Kasumi-1 (cell line): ENCODE data around the gene PKP3.
"Not testable (repeated sequence)": the region's sequence is repeated elsewhere in the genome, so short reads cannot be mapped to it uniquely, and the experiment has no call there.

Experiments
- DNase-seq, 2 experiments: peaks; one replicate each; lab custom pipeline; 2025; lab: John Stamatoyannopoulos, UW

The PKP3 gene

GRCh38 chr11:425301-425700 lies 31.3 kb downstream of the PKP3 start:
- no peak for DNase-seq

DNA sequence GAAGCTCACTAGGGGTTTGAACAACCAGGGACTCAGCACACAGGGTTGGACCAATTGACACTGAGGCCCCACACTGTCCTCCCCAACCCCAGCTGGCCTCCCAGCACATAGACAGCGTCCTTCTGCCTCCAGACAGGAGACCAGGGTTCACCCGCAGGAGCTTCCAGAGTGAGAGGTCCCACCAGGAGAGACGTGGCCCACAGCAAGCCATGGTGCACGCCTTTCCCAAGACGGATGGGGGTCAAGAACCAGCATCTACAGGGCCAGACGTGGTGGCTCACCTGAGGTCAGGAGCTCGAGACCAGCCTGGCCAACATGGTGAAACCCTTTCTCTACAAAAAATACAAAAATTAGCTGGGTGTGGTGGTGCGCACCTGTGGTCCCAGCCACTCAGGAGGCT lies 32.8 kb downstream of the PKP3 start:
- DNase-seq, result no peak

DNA sequence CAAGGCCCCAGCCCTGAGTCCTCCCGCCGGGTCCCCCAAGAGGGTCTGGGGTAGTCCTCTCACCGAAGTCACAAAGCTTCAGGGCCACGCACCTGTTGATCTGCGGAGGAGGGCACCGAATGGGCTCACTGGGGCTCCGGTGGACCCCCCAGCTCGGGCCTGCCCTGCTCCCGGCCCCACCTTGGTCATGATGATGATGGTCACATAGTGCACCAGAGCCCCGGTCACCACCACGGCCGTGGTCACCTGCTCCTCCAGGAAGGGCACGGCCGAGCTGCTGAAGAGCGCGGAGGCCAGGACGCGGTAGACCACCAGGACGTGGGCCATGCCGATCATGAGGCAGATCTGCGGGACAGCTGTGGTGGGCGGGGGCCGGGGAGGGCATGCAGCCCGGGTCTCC lies 34.3 kb downstream of the PKP3 start:
- DNase-seq, result no peak

DNA sequence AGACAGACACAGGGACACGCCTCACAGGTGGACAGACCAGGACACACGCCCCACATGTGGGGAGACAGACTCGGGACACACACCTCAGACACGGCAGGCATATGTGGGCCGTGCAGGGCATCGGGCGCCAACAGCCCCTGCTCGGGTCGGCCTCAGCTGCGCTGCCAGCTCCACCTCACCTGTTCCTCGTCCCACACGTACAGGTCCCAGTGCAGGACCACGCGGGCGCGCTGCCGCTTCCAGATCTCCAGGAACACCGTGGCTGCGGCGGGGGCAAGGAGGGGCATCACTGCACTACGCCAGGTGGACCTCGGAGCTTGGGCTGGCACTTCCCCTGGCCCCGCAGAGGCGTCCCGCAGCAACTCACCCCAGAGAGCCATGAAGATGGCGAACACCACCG lies 35.4 kb downstream of the PKP3 start:
- no peak for DNase-seq

DNA sequence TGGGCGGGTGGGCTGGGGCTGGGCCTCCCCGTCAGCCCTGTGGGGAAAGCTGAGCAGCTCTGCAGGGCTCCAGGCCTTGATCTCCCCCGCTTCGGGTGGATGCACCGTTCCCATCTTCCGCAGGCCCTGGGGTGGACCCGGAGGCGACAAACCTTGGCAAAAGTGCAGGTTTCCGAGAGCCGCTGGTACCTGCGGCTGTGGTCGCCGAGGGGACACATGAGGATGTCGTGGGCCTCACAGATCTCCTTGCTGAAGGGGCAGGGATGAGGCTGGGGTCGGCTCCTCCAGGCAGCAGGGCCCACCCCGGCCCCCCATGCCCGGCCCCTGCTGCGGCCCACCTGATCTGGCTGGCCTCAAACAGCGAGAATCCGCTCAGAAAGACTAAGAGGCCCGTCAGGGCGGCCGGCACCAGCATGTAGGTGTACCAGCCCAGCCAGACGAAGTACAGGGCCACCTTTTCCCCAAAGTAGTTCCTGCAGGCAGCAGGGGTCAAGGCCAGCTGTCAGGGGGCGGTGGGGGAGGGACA lies 36.0 kb downstream of the PKP3 start:
- DNase-seq, result no peak

- no peak for DNase-seq
Measured at GRCh38 chr11:431921-432320, 37.9 kb downstream of the PKP3 start.

DNA sequence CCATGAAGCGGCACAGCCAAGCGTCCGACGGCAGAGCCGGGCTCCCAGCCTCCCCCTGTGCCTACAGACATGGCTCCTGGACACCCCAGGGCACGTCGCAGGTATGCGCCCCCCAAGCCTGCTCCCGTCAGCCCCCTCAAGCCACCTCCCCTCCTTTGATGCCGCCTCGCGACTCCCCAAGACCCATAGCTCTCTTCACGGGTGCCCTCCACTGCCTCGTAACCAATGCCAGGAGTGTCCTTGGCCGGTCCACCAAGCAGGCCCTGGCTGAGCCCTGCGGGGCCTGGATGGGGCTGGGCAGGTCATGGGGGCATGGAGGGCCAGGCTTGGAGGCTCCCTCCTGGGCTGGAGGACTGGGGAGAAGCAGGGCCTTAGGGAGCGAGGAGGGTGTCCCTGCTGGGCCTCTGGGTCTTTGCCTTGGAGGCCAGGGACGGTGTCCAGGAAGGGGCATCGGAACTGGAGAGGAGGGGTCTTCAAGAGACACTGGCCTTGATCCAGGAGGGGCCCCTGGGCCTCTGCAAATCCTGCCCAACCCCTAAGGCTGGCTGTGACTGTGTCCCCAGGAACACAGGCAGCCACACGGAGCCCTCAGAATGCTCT lies 38.6 kb downstream of the PKP3 start:
- no peak for DNase-seq

- DNase-seq, result no peak
Measured at GRCh38 chr11:433111-433510, 39.1 kb downstream of the PKP3 start.

GRCh38 chr11:433641-434040 lies 39.6 kb downstream of the PKP3 start:
- no peak for DNase-seq

- DNase-seq, result no peak
Measured at GRCh38 chr11:434496-434895, 40.5 kb downstream of the PKP3 start.

GRCh38 chr11:434999-435740 lies 41.2 kb downstream of the PKP3 start:
- DNase-seq, result not testable (repeated sequence)

GRCh38 chr11:437228-437870 lies 43.3 kb downstream of the PKP3 start:
- no peak for DNase-seq

GRCh38 chr11:438101-438844 lies 44.3 kb downstream of the PKP3 start:
- no peak for DNase-seq

- DNase-seq, result no peak
Measured at GRCh38 chr11:439315-440064, 45.5 kb downstream of the PKP3 start.

DNA sequence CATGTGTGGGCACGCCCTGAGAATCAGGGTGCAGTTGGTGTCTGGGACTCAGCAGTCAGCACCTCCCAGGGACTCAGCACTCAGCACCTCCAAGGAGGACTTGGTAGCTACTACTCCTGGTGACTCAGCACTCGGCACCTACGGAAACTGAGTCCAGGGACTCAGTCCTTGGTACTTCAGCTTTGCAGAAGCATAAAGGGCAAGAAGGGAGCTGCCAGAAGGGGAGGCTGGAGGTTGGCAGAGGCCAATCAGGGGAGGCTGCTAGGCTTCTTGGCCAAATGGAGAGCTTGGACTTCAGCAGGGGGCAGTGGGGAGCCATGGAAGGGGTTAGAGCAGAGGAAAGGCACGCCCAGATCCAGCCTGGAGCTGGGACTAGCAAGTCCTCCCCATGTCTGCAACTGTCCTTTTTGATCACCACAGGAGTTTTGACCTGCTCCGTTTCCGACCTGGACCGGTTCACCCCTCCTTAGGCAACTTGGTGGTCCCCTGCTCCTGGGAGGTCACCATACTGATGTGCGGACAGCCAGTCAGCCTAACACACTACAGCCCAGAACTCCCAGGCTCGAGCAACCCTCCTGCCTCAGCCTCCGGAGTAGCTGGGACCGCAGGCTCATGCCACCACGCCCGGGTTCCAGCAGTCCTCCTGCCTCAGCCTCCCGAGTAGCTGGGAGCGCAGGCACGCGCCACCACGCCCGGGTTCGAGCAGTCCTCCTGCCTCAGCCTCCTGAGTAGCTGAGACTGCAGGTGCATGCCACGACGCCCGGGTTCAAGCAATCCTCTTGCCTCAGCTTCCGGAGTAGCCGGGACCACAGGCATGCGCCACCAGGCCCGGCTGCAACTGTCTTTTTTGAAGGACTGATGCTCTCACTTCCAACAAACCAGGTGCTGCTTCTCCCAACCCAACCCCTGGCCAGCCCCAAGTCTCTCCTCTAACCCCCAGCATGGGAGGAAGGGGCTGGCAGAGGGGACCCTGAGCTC lies 46.3 kb downstream of the PKP3 start:
- DNase-seq, result no peak

DNA sequence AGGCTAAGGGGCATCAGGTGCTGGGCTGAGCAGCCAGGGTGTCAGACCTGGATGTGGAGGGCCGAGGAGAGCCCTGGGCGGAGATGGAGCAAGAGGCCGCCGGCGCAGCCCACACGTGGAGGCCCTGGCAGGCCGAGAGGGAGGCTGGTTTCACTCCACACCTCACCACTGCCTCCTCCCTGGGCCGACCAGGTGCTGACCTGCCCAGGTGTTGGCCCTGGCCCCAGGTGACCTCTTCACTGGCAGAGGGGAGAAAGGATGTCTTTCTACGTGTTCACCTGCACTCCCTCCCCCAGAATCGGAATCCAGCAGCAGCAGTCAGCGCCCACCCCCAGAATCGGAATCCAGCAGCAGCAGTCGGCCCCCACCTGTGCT lies 47.0 kb downstream of the PKP3 start:
- DNase-seq, result no peak

- DNase-seq, result no peak
Measured at GRCh38 chr11:441418-442274, 47.6 kb downstream of the PKP3 start, which contains the start of gene ANO9. Gene ANO9 (minus strand): TSS chr11:442011. CDS start chr11:441926, 85 bp downstream.

DNA sequence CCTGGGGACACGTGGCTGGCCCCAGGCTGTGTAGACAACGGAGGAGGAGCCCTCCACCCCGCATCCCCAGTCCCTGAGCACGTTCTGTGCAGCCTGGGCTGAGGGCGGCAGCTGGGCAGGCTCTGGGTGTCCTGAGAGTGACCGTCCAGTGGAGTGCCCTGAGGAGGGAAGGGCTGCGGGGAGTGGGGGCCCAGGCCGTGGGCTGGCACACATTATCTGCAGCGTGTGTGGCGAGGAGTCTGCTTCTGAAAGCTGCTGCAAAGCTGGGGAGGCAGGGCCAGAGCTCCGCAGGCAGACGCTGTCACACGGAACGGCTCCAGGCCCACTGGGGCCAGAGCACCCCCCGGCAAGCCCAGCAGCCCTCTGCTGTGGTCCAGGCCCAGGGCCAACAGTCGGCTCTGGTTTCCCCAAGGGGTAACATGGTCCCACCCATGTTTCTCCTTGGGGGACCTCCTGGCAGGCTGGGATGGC lies 48.6 kb downstream of the PKP3 start:
- DNase-seq, result no peak

- no peak for DNase-seq
Measured at GRCh38 chr11:443542-444199, 49.7 kb downstream of the PKP3 start.
